Upper lobe of right lung (tissue), 1 donor: ENCODE results near the gene ANKRD6. TPM values are rescaled to one million over a fixed set of nuclear protein-coding genes. Genes with fewer than 3 reads are reported as not detected.

Experiments used
- ATAC-seq: fragments of 200-7000 bp; cut with Tn5 transposase; one replicate; pipeline ENCODE4 v1.9.1; 2020; ENCODE audit warnings: mild to moderate bottlenecking, moderate library complexity
- DNase-seq: peaks from one replicate; pipeline ENCODE4 v3.0.0-alpha.2; 2020
- H3K27ac ChIP-seq: fragments of 200-600 bp; one replicate; pipeline ENCODE4 v1.8.0; 2022
- H3K27me3 ChIP-seq: fragments of 200-600 bp; one replicate; pipeline ENCODE4 v1.8.0; 2022; ENCODE audit warnings: mild to moderate bottlenecking
- H3K36me3 ChIP-seq: fragments of 200-600 bp; one replicate; pipeline ENCODE4 v1.8.0; 2022
- H3K4me1 ChIP-seq: fragments of 200-600 bp; one replicate; pipeline ENCODE4 v1.8.0; 2022
- H3K4me3 ChIP-seq: fragments of 200-600 bp; one replicate; pipeline ENCODE4 v1.8.0; 2022; ENCODE audit warnings: mild to moderate bottlenecking
- H3K9me3 ChIP-seq: fragments of 200-600 bp; one replicate; pipeline ENCODE4 v1.8.0; 2022
- intact Hi-C: fragments of 100-400 bp; cut with DNase I; formaldehyde crosslinking; loops from one replicate; pipeline ENCODE4 v1.11.0; 2022
- total RNA-seq: library from RNA; stranded (reverse); fragmentation: NEBNext Ultra II Directional; extraction: Animal tissue kit (Norgen Biotek cat#: 25700); gene quantifications from one replicate; pipeline ENCODE4 v1.2.1, GENCODE V29; 2021
- TF ChIP-seq, protein P1 (sequence below): fragments of 200-600 bp; IDR thresholded peaks from one replicate; pipeline ENCODE4 v1.8.0; 2022; ENCODE audit warnings: antibody characterized with exemption
- donor health status: DM: no; HTN: yes; CAD: no; lungs with severe emphysema.

The ANKRD6 gene
- total RNA-seq, 1 donor from 2014 or later = 20.2 TPM

DNA sequence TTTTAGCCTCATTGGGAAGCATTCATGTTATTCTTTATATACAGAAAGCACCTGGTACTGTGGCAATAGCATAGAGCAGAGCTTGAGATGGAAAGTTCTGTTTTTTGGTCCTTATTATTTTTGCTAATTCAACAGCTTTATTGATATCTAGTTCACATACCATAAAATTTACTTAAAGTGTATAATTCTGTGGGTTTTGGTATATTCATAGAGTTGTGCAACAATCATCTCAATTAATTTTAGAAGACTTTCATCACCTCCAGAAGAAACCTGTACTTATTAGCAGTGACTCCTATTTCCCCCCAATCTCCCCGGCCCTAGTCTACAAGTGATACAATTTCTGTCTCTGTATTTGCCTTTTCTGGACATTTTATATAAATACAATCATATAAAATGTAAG lies 77.4 kb downstream of the ANKRD6 start:
- ATAC-seq (no peak), DNase-seq (no peak)
- H3K4me3 ChIP-seq = no peak overlapping the region
- no peaks in the 10 kb centered on the region for H3K36me3 ChIP-seq
- intact Hi-C loops = no loop called here
- TF ChIP-seq, protein P1, sequence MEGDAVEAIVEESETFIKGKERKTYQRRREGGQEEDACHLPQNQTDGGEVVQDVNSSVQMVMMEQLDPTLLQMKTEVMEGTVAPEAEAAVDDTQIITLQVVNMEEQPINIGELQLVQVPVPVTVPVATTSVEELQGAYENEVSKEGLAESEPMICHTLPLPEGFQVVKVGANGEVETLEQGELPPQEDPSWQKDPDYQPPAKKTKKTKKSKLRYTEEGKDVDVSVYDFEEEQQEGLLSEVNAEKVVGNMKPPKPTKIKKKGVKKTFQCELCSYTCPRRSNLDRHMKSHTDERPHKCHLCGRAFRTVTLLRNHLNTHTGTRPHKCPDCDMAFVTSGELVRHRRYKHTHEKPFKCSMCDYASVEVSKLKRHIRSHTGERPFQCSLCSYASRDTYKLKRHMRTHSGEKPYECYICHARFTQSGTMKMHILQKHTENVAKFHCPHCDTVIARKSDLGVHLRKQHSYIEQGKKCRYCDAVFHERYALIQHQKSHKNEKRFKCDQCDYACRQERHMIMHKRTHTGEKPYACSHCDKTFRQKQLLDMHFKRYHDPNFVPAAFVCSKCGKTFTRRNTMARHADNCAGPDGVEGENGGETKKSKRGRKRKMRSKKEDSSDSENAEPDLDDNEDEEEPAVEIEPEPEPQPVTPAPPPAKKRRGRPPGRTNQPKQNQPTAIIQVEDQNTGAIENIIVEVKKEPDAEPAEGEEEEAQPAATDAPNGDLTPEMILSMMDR = no peak
- H3K27me3 ChIP-seq = no peaks in the 10 kb centered on the region
- no peak overlapping the region for H3K27ac ChIP-seq
- H3K9me3 ChIP-seq = no peaks in the 10 kb centered on the region
- no peaks in the 10 kb centered on the region for H3K4me1 ChIP-seq

DNA sequence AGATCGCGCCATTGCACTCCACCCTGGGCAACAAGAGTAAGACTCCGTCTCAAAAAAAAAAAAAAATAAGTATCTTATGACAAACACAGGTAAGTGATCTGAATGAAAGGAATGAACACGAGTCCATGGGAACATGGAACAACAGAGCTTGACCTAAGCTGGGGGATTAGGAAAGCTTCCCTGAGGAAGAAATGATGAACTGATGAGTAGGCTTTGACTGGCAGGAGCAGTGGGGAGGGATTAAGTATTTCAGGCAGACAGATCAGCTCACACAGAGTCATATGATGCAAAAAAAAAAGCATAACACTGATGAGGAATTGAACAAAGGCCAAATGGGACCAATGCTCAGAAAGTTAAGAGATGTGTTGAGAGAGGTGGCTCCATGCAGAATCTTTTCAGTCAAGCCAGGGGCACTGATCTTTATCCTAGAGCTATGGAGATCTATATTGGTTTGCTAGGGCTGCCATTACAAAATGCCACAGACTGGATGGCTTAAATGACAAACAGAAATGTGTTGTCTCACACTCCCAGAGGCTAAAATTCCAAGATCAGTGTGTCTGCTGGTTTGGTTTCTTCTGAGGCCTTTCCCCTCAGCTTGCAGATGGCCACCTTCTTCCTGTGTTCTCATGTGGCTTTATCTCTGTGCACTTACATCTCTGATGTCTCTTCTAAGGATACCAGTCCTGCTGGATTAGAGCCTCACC lies 85.6 kb downstream of the ANKRD6 start:
- no peak overlapping the region for H3K4me3 ChIP-seq
- ATAC-seq (no peak), DNase-seq (no peak)
- intact Hi-C loops = no loop called here
- H3K27ac ChIP-seq = no peak overlapping the region
- H3K36me3 ChIP-seq = no peaks in the 10 kb centered on the region
- TF ChIP-seq, protein P1 = no peak
- H3K9me3 ChIP-seq = no peaks in the 10 kb centered on the region
- no peaks in the 10 kb centered on the region for H3K27me3 ChIP-seq
- no peaks in the 10 kb centered on the region for H3K4me1 ChIP-seq

DNA sequence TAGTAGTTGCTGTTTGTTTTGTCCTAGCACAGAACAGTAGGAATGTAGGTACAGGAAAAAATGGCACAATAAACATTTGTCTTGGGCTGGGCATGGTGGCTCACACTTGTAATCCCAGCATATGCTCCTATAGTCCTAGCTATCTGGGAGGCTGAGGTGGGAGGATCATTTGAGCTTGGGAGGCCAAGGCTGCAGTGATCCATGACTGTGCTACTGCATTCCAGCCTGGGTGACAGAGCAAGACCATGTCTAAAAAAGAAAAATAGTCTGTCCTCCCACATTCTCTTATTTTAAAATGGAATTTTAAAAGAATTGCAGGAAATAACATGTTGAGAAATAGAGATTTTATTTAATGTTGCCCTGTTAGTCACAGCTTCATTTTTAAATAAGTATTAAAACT lies 87.8 kb downstream of the ANKRD6 start:
- DNase-seq = no peak
- ATAC-seq = no peak
- TF ChIP-seq, protein P1 = no peak
- H3K27ac ChIP-seq = no peak overlapping the region
- H3K9me3 ChIP-seq = no peaks in the 10 kb centered on the region
- H3K4me1 ChIP-seq = no peaks in the 10 kb centered on the region
- H3K36me3 ChIP-seq = no peaks in the 10 kb centered on the region
- H3K4me3 ChIP-seq = no peak overlapping the region
- H3K27me3 ChIP-seq = no peaks in the 10 kb centered on the region
- intact Hi-C loops = no loop called here

DNA sequence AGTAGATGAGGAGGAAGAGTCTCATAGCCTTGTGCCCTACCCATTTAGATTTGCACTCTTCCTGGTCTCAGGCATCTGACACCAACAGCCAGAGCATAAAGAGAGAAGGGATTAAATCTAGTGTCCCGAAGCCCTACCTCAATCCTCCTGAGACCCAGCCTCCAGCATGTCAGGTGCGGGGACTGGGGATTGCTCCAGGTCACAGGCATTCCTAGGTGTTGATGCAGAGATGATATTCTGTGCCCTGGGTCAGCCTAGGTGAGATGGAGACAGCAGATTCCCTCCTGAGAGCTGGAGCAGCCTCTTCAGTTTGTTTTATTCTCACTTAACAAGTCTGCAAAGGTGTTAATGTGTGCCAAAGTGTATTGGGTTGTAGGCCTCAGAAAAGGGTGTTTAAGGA lies 89.8 kb downstream of the ANKRD6 start:
- no peaks in the 10 kb centered on the region for H3K9me3 ChIP-seq
- intact Hi-C loops = no loop called here
- H3K27me3 ChIP-seq = no peaks in the 10 kb centered on the region
- no peak overlapping the region for H3K4me3 ChIP-seq
- no peaks in the 10 kb centered on the region for H3K4me1 ChIP-seq
- no peaks in the 10 kb centered on the region for H3K36me3 ChIP-seq
- no peak for DNase-seq
- no peak overlapping the region for H3K27ac ChIP-seq
- TF ChIP-seq, protein P1 = no peak
- no peak for ATAC-seq

DNA sequence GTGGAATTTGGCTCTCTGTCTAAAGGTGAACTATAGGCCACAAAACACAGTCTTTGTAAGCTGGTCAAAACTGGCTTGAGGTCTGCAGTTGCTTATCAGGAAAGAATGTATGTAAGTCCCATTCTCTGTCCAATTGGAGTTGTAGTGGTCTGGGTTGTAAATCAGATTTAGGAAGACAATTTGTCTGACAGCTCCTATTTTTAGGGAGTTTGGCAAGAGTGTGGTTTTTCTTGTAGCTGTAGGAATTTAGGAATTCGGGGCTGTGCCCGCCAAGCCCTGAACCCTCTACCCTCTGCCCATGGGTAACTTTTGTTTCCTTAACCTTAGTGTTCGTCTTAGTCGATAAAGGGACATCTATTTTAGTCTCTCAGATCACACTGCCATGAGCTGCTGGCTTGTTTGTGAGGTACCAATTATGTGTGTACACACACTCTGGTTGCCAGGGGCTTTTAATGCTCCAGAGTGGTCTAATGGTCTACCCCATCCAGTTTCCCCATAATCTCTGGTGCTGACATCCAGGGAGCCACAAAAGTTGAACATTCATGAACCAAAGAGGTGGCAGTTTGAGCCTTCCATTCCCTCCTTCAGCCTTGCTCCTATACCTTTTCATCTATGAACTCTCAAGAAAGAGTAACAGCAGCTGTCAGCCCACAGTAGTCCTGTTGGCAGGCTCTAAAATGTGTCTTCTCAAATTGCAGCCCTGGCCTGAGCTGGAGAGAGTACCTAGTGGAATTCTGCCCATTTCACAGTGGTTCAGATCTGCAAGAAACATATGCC lies 93.0 kb downstream of the ANKRD6 start:
- no peak overlapping the region for H3K27ac ChIP-seq

More for the DNA sequence above, 93.0 kb downstream of the ANKRD6 start:
- Histone ChIP-seq H3K27me3 (no peaks in the 10 kb centered on the region), H3K4me3 (no peak overlapping the region), H3K4me1 (no peaks in the 10 kb centered on the region), H3K9me3 (no peaks in the 10 kb centered on the region), H3K36me3 (no peaks in the 10 kb centered on the region)
- DNase-seq = no peak
- intact Hi-C loops = no loop called here
- ATAC-seq = no peak
- TF ChIP-seq, protein P1 = no peak
